Activated T-cell treated with anti-CD3 and anti-CD28 coated beads, Interleukin-2, amount 50 U/mL, for 72 hours (primary cell): ENCODE measurements around the gene NUMB. TPM values are rescaled to one million over a fixed set of nuclear protein-coding genes. Genes with fewer than 3 reads are reported as not detected.
A peak's percentile ranks its signal among the peaks of the same experiment; 100 is the strongest.

Source experiments
- ATAC-seq, 2 donors: fragments of 150-1000 bp; cut with Tn5 transposase; replicated peaks in 1 of 2; 2 replicates each; pipeline ENCODE4 v1.10.0; 2021; ENCODE audit warnings: moderate library complexity in 2 of 2, mild to moderate bottlenecking in 1 of 2
- DNase-seq, 2 donors: peaks; one replicate each; pipeline ENCODE4 v3.0.0; 2021 to 2022; ENCODE audit warnings: mixed read lengths in 1 of 2
- H3K27ac Mint-ChIP-seq: one replicate; pipeline ENCODE4 v1.8.0; 2022; ENCODE audit warnings: mild to moderate bottlenecking, moderate library complexity, mixed read lengths
- H3K27me3 Mint-ChIP-seq: one replicate; pipeline ENCODE4 v1.8.0; 2022; ENCODE audit warnings: low read depth, mixed read lengths
- H3K36me3 Mint-ChIP-seq, 2 donors: one replicate each; pipeline ENCODE4 v1.8.0; 2022; ENCODE audit warnings: mixed read lengths in 2 of 2, mild to moderate bottlenecking in 1 of 2; ENCODE audit not compliant: insufficient read depth in 2 of 2
- H3K4me1 Mint-ChIP-seq: one replicate; pipeline ENCODE4 v1.8.0; 2022; ENCODE audit warnings: low read depth, mixed read lengths
- H3K4me3 Mint-ChIP-seq, 2 donors: one replicate each; pipeline ENCODE4 v1.8.0; 2022; ENCODE audit warnings: mild to moderate bottlenecking in 2 of 2, mixed read lengths in 2 of 2, moderate library complexity in 2 of 2
- H3K9me3 Mint-ChIP-seq, 2 donors: one replicate each; pipeline ENCODE4 v1.8.0; 2022; ENCODE audit warnings: mixed read lengths in 2 of 2
- total RNA-seq, 2 donors: library from RNA; stranded (reverse); gene quantifications; one replicate each; pipeline ENCODE4 v1.2.3, GENCODE V29; 2022

The NUMB gene
- total RNA-seq, 2 donors from 2014 or later: 63.4 to 66.3 TPM

GRCh38 chr14:73262427-73263183, 195.7 kb downstream of the NUMB start:
- Mint-ChIP-seq H3K27ac (no peak overlapping the region), H3K4me3 (no peak overlapping the region), H3K4me1 (peaks cover 6% of the 10 kb centered on the region), H3K9me3 (no peaks in the 10 kb centered on the region), H3K36me3 (no peaks in the 10 kb centered on the region), H3K27me3 (peaks cover 24% of the 10 kb centered on the region)
- DNase-seq: no peak
- ATAC-seq: no peak

GRCh38 chr14:73261520-73262426, 196.6 kb downstream of the NUMB start:
- Mint-ChIP-seq H3K4me1 (peaks cover 6% of the 10 kb centered on the region), H3K27ac (no peak overlapping the region), H3K27me3 (peaks cover 24% of the 10 kb centered on the region), H3K36me3 (no peaks in the 10 kb centered on the region), H3K9me3 (no peaks in the 10 kb centered on the region), H3K4me3 (no peak overlapping the region)
- DNase-seq (no peak), ATAC-seq (no peak)

GRCh38 chr14:73261075-73261474, 197.3 kb downstream of the NUMB start:
- Mint-ChIP-seq H3K27me3 (peaks cover 24% of the 10 kb centered on the region), H3K36me3 (no peaks in the 10 kb centered on the region), H3K4me1 (peaks cover 6% of the 10 kb centered on the region), H3K4me3 (no peak overlapping the region), H3K27ac (no peak overlapping the region), H3K9me3 (no peaks in the 10 kb centered on the region)
- no peak for DNase-seq
- no peak for ATAC-seq

- Mint-ChIP-seq H3K4me3 (no peak overlapping the region), H3K4me1 (peaks cover 6% of the 10 kb centered on the region), H3K36me3 (no peaks in the 10 kb centered on the region), H3K27ac (no peak overlapping the region), H3K27me3 (peaks cover 19% of the 10 kb centered on the region), H3K9me3 (no peaks in the 10 kb centered on the region)
- DNase-seq (no peak), ATAC-seq (no peak)
Observed at GRCh38 chr14:73260574-73260973, 197.8 kb downstream of the NUMB start.

GRCh38 chr14:73259837-73260236, 198.5 kb downstream of the NUMB start:
- H3K9me3 Mint-ChIP-seq: no peaks in the 10 kb centered on the region
- ATAC-seq: no peak
- no peak for DNase-seq
- peaks cover 6% of the 10 kb centered on the region for H3K4me1 Mint-ChIP-seq
- no peak overlapping the region for H3K4me3 Mint-ChIP-seq
- no peak overlapping the region for H3K27ac Mint-ChIP-seq
- peaks cover 11% of the 10 kb centered on the region for H3K27me3 Mint-ChIP-seq
- no peaks in the 10 kb centered on the region for H3K36me3 Mint-ChIP-seq

GRCh38 chr14:73258845-73259611, 199.3 kb downstream of the NUMB start:
- Mint-ChIP-seq H3K27ac (no peak overlapping the region), H3K4me3 (no peak overlapping the region), H3K27me3 (peaks cover 3% of the 10 kb centered on the region), H3K4me1 (peaks cover 6% of the 10 kb centered on the region), H3K36me3 (no peaks in the 10 kb centered on the region), H3K9me3 (no peaks in the 10 kb centered on the region)
- DNase-seq (no peak), ATAC-seq (no peak)

GRCh38 chr14:73258076-73258475, 200.3 kb downstream of the NUMB start:
- ATAC-seq (peak; percentile 26 to 38), DNase-seq (no peak)
- Mint-ChIP-seq H3K4me1 (peaks cover 6% of the 10 kb centered on the region), H3K27me3 (no peaks in the 10 kb centered on the region), H3K4me3 (no peak overlapping the region), H3K9me3 (no peaks in the 10 kb centered on the region), H3K36me3 (no peaks in the 10 kb centered on the region), H3K27ac (no peak overlapping the region)

- Mint-ChIP-seq H3K4me3 (no peak overlapping the region), H3K27me3 (no peaks in the 10 kb centered on the region), H3K36me3 (no peaks in the 10 kb centered on the region), H3K4me1 (peaks cover 6% of the 10 kb centered on the region), H3K9me3 (no peaks in the 10 kb centered on the region), H3K27ac (no peak overlapping the region)
- DNase-seq: no peak
- ATAC-seq: peak in 1 of 2 donors; percentile 13
Observed at GRCh38 chr14:73255693-73256225, 202.6 kb downstream of the NUMB start.

GRCh38 chr14:73255005-73255400, 203.3 kb downstream of the NUMB start:
- Mint-ChIP-seq H3K27me3 (no peaks in the 10 kb centered on the region), H3K36me3 (no peaks in the 10 kb centered on the region), H3K4me1 (peaks cover 6% of the 10 kb centered on the region), H3K9me3 (no peaks in the 10 kb centered on the region), H3K27ac (no peak overlapping the region), H3K4me3 (no peak overlapping the region)
- ATAC-seq: no peak
- DNase-seq: no peak

- Mint-ChIP-seq H3K27ac (no peak overlapping the region), H3K4me1 (peaks cover 6% of the 10 kb centered on the region), H3K9me3 (no peaks in the 10 kb centered on the region), H3K4me3 (no peak overlapping the region), H3K27me3 (no peaks in the 10 kb centered on the region), H3K36me3 (no peaks in the 10 kb centered on the region)
- no peak for DNase-seq
- ATAC-seq: no peak
Observed at GRCh38 chr14:73254247-73255004, 203.9 kb downstream of the NUMB start.

GRCh38 chr14:73253721-73254120, 204.6 kb downstream of the NUMB start:
- no peaks in the 10 kb centered on the region for H3K27me3 Mint-ChIP-seq
- peaks cover 6% of the 10 kb centered on the region for H3K4me1 Mint-ChIP-seq
- DNase-seq (no peak), ATAC-seq (no peak)
- no peaks in the 10 kb centered on the region for H3K36me3 Mint-ChIP-seq
- no peak overlapping the region for H3K27ac Mint-ChIP-seq
- H3K4me3 Mint-ChIP-seq: no peak overlapping the region
- no peaks in the 10 kb centered on the region for H3K9me3 Mint-ChIP-seq

- no peak overlapping the region for H3K4me3 Mint-ChIP-seq
- DNase-seq (no peak), ATAC-seq (no peak)
- no peaks in the 10 kb centered on the region for H3K9me3 Mint-ChIP-seq
- H3K4me1 Mint-ChIP-seq: peaks cover 9% of the 10 kb centered on the region
- H3K27me3 Mint-ChIP-seq: no peaks in the 10 kb centered on the region
- H3K36me3 Mint-ChIP-seq: no peaks in the 10 kb centered on the region
- H3K27ac Mint-ChIP-seq: no peak overlapping the region
Observed at GRCh38 chr14:73253323-73253610, 205.1 kb downstream of the NUMB start.
